ENCODE measurements around the gene ACTN4.

Gene ACTN4

DNA sequence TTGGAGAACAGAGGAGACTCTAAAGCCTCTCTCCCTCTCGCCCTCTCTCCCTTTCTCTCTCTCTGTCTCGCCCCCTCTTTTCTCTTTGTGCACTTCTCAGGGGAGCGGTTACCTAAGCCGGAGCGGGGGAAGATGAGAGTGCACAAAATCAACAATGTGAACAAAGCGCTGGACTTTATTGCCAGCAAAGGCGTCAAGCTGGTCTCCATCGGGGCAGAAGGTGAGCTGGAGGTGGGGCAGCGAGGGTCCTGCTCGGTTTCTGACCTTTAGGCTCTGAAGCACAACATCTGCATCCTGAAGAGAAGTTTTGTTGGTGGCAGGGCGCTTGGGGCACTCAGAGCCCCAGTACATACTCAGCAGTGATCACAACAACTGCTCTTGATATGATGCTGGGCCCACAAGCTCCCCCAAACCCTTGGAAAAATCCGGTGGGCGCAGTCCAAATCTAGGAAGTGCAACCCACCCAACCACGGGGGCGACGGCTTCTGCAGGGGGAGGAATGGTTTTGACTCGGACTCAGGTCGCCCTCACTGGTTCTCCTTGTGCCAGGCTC is 53.5 kb downstream of the ACTN4 start:
- TF ChIP-seq, protein P1, sequence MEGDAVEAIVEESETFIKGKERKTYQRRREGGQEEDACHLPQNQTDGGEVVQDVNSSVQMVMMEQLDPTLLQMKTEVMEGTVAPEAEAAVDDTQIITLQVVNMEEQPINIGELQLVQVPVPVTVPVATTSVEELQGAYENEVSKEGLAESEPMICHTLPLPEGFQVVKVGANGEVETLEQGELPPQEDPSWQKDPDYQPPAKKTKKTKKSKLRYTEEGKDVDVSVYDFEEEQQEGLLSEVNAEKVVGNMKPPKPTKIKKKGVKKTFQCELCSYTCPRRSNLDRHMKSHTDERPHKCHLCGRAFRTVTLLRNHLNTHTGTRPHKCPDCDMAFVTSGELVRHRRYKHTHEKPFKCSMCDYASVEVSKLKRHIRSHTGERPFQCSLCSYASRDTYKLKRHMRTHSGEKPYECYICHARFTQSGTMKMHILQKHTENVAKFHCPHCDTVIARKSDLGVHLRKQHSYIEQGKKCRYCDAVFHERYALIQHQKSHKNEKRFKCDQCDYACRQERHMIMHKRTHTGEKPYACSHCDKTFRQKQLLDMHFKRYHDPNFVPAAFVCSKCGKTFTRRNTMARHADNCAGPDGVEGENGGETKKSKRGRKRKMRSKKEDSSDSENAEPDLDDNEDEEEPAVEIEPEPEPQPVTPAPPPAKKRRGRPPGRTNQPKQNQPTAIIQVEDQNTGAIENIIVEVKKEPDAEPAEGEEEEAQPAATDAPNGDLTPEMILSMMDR (IDR thresholded peaks at IDR 0.05; ENCODE audit: low read depth, low read length, missing control alignments): no peak
- DNase-seq (ENCODE audit: low read depth): no peak
- in situ Hi-C loops (cut with HindIII; ENCODE audit: low sequenced_read_pairs): no loop called here
- H3K4me3 ChIP-seq (ENCODE audit: low read depth, low read length): no peak overlapping the region

DNA sequence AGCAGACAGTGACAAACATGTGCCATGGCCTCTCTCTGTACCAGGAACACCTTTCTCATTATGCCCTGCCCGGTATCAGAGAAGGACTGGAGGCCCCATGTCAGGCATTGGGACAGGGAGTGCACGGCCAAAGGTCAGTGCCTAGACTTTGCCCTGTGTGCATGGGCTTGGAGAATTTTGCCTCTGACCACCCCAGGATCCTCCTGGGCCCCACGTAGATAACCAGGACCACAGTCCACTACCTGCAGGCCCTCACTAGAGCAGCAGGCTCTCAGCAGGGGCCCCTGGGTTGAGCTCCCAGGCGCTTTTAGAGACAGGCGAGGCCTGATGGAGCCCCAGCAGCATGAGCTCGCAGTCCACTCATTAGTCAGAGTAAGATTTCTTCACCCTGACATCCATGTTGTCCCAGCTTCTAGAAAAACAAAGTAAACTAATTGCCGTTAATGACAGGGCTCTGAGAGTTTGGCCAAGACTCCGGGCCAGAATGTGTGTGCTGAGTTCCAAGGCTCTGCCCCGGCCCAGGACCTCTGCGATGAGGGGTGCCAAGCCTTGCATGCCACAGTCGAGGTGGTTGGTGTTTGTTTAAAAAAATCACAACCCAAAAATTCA is 54.1 kb downstream of the ACTN4 start:
- no peak for DNase-seq (ENCODE audit: low read depth)
- no peak overlapping the region for H3K4me3 ChIP-seq (ENCODE audit: low read depth, low read length)
- in situ Hi-C loops (cut with HindIII; ENCODE audit: low sequenced_read_pairs): no loop called here
- TF ChIP-seq, protein P1 (IDR thresholded peaks at IDR 0.05; ENCODE audit: low read depth, low read length, missing control alignments): no peak

DNA sequence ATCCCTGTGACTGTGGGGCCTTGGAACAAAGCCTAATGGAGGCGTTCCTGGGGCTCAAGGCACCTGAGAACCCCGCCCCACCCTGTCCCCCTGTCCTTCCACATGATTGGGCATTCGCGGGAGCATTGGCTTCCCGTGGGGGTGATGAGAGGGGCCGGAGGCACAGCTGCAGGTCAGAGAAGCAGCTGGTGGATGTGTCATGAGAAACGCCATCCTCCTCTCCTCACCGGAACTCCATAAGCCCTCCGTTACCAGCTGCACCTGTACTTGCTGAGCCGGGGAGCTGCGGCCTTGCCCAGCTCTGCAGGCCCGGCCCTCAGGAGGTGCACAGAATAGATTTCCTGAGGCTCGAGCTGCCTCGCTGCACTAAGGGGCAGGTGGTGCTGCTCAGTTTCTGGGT is 54.8 kb downstream of the ACTN4 start:
- in situ Hi-C loops (cut with HindIII; ENCODE audit: low sequenced_read_pairs): no loop called here
- TF ChIP-seq, protein P1 (IDR thresholded peaks at IDR 0.05; ENCODE audit: low read depth, low read length, missing control alignments): no peak
- DNase-seq (ENCODE audit: low read depth): no peak
- no peak overlapping the region for H3K4me3 ChIP-seq (ENCODE audit: low read depth, low read length)

DNA sequence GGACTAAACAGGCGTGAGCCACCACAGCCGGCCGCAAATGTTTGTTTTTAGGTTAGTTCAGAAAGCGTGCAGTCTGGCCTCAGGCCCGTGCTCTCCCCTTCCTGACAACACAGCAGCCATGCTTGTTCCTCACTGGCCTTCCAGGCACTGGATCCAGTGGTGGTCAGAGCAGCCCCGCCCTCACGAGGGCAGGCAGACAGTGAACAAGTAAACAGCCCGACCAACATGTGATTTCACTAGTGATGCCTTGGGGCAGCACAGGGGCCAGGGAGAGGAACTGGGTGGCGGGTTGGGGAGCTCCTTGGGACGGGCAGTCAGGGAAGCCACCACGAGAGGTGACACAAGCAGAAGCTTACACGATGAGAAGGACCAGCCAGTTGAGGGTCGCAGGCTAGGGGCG is 56.1 kb downstream of the ACTN4 start:
- no peak overlapping the region for H3K4me3 ChIP-seq (ENCODE audit: low read depth, low read length)
- no peak for DNase-seq (ENCODE audit: low read depth)
- TF ChIP-seq, protein P1 (IDR thresholded peaks at IDR 0.05; ENCODE audit: low read depth, low read length, missing control alignments): no peak
- in situ Hi-C loops (cut with HindIII; ENCODE audit: low sequenced_read_pairs): no loop called here

DNA sequence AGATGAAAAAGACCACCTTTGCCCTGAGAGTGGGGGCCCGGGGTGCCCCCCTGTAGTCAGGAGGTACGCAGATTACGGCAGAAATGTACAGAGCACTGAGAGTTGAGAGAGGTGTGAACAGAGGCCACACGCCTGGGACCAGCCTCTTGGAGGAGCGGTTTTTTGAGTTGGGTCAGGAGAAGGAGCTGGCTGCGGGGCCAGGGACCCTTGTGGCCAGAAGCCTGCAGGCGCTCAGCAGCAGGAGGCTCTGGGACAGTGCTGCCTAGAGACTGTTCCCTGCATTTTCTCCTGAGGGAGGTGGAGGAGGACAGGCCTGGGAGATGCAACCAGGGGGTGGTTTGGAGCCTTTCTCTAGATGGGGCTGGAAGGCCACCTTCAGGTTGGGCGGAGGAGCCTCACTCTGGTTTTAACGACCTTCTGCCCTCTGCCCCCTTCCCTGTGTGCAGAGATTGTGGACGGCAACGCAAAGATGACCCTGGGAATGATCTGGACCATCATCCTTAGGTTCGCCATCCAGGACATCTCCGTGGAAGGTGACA is 57.1 kb downstream of the ACTN4 start:
- DNase-seq (ENCODE audit: low read depth): no peak
- in situ Hi-C loops (cut with HindIII; ENCODE audit: low sequenced_read_pairs): no loop called here
- TF ChIP-seq, protein P1 (IDR thresholded peaks at IDR 0.05; ENCODE audit: low read depth, low read length, missing control alignments): no peak

DNA sequence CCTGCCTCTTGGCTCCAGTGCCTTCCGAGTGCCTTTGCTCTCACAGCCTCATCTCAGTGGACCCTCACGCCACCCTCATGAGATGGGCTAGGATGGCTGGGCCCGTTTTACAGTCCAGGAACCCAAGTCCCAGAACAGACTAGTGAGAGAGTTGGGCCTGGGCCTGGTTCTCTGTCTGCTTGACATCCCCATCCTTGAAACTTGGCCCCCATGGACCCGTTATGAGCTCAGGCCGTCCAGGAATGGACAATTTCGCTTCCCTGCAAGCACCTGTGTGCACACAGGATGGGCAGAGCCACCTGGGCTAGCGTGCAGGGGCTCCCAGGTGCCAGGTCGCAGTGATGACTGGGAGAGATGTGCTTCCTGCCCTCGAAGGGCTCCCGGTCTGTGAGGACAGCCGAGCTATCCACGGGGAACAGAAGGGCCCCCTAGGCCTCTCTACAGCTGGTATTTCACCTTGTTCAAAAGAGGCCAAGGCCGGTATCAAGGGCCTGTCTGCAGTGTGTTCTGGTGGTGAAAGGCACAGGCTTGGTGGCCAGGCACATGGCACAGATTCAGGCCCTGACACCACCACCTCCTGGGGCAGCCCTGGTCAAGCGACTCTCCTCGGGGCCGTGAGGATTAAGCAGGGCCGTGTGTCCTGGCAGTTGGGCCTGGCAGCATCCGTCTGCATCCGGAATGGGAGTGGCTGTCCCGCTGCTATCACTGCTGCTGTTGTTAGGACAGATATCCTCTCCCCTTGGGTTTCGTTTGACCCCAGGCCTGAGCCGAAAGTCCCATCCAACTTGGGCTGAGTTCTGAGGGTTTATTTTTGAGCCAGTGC is 58.0 kb downstream of the ACTN4 start:
- in situ Hi-C loops (cut with HindIII; ENCODE audit: low sequenced_read_pairs): no loop called here
- H3K4me3 ChIP-seq (ENCODE audit: low read depth, low read length): no peak overlapping the region
- no peak for DNase-seq (ENCODE audit: low read depth)
- TF ChIP-seq, protein P1 (IDR thresholded peaks at IDR 0.05; ENCODE audit: low read depth, low read length, missing control alignments): no peak

More for the DNA sequence above, 57.1 kb downstream of the ACTN4 start:
- no peak overlapping the region for H3K4me3 ChIP-seq (ENCODE audit: low read depth, low read length)

Data from astrocyte of the cerebellum (primary cell).